Ecto neural progenitor cell (in vitro differentiated cells): ENCODE measurements around the gene TTC13.

Source experiments
- DNase-seq: peaks from one replicate; pipeline ENCODE4 v3.0.0-alpha.2; 2018; ENCODE audit warnings: low spot score

The TTC13 gene

DNA sequence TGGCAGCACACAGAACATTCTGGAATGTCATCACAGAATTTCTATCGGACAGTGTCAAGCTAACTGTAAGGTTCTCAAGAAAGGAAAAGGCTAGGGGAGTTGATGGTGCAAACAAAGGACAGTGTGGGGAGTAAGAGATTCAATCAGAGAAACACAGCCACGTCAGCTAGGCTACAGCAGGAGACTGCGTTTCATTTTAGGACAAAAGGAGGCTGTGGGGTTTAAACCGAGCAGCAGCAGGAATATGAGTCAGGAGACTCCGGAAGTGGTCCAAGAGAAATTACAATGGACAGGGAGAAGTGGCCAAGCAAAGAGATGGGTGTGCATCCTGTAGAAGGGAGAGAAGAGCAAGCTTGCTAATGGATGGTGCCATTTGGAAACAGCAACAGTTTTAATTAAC is 72.9 kb downstream of the TTC13 start:
- no peak for DNase-seq

DNA sequence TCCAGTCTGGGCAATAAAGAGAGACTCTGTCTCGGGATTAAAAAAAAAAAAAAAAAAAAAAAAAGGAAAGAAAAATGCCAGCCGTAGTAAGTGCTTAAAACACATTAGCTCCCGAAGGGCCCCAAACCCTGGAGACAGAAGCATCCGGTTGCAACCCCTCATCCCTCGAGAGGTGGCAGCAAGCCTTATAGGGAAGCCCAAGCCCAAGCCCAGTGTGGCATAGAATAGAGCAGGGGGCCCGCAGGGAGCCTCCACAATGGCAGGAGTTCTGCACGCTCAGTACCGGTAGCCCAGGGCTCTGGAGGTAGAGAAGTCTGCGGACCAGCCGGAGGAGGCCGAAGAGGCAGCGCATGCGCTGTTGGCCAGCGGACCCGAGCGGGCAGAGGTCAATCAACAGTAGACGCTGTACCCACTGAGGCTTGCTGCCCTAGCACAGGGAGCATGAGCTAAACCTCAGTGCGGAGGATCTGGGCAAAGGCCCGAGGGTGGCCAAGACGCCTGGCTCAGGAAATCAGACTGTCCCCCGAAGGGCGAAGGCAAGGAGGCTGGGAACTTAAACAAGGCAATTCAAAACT is 76.2 kb downstream of the TTC13 start:
- no peak for DNase-seq

DNA sequence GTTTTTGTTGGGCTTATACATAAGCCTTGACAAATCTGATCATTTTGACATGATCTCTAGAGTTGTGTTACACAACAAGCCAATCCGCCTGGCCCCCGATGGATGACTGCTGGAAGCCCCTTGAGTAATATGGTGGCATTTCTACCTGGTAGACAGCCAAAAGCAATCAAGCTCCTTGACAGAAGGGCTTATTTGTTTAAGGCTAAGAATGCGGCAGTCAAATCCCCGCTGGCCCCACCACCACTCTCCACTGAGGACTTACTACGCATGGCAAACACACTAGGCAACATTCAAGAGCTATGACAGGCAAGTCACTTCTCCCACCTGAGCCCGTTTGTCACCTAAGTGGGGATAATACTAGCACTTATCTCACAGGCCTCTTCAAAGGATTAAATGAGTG is 77.0 kb downstream of the TTC13 start:
- no peak for DNase-seq

DNA sequence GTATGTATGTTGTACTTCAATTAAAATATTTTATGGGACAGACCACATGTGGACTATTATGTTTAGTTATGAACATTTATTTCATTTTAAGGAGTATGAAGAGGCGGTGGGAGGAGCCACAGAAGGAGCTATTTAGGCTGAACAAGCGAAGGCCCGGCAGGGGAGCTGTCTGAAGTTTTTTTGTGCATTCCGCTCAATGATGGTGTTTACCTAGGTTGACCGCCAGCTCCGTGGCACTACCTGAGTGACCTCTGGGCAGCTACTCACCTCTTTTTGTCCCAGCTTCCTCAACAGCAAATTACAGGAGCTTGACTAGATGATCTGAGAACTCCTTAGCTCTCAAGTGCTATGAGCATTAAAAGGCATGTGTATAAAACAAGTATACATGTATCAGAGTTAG is 77.7 kb downstream of the TTC13 start:
- DNase-seq: no peak

DNA sequence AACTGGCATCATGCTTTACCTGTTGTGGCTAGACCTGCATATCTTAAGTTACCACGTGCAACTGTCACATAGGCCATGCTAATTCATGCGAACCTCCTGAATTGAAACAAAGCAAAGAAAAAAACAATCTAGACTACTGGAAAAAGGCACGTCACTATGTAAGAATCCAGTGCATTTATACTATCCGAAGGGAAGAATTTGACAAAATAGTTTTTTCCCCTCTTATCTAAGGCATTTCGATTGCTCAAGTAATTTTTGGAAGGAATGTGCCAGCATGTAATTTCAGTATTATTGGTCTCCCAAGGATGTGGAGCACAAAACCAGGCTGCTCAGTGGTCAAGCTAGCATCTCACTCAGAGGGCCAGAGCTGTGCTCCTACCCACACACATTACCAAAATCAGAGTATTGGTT is 78.8 kb downstream of the TTC13 start:
- DNase-seq: no peak

DNA sequence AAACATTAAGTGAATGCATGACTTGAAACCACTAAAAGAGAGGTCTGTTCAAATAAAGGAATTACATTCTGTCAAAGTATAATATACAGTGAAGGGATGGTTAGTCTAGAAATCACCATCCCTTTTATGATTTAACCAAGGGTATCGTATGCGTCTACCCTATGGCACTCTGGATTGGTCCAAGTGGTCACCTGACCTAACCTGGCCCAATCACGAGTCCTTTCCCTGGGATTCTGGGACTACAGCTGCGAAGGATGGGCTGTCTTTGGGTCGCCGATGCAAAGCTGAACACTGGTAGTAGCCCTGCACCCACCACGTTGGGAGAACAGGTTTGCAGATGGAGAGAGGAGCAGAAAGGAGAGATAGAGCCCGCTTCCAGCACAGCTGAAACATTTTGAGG is 79.9 kb downstream of the TTC13 start:
- DNase-seq: no peak

DNA sequence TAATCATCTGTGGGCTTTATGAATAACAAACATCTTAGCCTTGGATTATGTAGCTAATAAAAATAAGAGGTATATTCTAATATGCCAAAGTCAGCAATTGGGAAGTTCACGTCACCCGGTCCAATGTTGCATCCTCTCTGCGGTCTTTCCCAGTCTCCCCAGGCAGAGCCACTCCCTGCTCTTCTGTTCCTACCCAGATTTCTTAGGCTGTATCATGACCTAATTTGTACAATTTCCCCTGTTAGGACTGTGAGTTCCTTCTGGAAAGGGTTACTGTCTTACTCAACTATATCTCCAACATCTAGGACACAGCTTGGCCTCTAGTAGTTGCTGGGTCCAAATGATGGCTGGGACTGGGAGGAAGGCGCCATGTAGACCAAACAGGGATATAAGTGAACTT is 80.5 kb downstream of the TTC13 start:
- no peak for DNase-seq

DNA sequence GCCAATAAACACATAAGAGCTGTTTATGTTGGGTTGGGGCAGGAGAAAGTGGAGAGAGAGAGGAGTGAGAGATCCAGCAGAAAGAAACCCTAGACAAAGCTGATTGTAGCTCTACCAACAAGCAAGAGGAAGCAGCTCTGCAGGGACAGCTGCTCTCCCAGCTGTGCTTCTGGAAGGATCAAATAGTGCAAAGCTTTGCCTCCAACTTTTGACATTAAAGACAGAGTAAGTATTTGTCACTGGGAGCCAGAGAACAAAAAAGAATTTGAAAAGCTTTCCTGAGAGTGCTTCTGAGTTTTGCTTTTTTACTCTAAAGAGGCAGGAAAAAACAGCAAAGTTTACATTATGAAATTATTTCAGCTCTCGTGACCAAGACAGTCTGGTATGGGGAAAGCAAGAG is 81.9 kb downstream of the TTC13 start:
- DNase-seq: no peak

DNA sequence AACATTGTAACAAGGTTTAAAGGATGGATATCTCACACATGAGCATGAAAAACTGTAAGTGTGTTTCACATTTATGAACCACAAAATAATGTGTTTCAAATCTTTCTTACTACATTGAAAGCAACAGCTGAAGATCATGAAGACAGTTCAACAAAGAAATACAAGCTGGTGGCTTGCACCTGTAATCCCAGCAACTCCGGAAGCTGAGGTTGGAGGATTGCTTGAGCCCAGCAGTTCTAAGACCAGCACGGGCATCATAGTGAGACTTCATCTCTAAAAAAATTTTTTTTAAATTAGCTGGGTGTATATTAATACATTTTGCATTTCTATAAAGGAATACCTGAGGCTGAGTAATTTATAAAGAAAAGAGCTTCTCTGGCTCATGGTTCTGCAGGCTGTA is 83.2 kb downstream of the TTC13 start:
- DNase-seq: no peak

DNA sequence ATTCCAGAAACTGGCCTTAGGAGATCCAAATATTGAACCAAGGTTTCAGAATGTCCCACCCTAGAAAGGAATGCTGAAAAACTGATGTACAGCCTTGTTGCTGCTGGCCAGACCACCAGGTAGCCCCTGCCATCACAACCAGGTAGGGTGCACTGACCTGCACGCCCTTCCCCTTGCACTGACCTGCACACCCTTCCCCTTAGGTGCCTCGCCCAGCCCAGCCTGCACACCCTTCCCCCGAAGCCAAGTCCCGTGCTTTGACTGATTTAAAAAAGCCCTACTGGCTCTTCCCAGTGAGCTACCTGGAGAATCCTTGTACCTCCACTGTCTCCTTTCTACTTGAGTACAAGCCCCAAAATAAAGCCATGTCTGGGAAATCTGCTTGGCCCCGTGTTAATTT is 84.0 kb downstream of the TTC13 start:
- no peak for DNase-seq

DNA sequence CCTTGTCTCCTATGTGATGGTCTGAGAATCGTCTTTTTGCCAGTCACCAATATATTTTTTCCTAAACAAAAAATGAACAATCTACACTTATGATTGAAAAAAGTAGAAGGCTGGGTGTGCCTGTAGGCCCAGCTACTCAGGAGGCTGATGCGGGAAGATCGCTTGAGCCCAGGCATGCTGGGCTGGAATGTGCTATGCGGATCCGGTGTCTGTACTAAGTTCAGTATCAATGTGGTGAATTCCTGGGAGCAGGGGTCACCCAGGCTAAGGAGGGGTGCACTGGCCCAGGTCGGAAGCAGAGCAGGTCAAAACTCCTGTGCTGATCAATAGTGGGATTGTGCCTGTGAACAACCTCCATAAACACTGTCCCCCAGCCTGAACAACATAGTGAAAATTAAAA is 84.6 kb downstream of the TTC13 start:
- DNase-seq: no peak

DNA sequence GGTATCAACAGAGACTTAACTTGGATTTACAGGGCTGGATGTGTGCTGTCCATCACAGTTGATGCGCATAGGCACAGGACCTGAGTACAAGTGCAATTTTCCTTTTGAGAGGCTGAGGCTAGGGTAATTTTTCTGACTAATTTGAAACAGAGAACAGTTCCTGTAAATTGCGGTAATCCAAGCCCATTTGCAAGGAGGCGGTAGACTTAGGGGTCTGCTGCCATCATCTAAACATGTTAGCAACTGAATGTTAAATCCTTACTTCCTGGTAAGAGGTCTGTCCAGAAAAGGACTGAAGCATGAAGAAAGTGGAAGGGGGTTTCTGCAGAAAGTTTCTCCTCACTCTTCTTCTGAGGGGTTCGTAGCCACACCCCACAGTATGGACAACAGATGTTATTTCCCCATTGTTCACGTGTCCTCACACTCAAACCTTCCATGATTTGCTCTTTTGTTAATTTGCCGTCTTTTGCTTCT is 86.6 kb downstream of the TTC13 start:
- no peak for DNase-seq

DNA sequence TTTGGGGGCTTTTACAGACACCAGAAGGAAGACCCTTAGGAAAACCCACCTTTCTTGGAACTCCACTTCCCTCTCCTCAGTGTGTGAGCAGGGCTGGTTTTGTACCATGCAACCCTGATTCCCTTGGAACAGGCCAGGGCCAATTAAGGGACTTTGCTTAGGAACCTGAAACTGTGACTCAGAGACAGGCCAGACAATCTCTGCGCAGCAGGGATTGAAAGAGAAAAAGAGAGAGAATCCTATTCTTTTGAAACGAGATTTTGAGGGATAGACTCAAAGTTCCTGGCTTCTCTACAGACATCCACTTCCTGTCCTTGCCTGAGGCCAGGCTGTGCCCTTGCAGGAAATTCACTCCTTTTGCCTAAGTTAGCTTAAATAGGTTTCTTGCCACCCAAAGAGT is 87.2 kb downstream of the TTC13 start:
- DNase-seq: no peak

DNA sequence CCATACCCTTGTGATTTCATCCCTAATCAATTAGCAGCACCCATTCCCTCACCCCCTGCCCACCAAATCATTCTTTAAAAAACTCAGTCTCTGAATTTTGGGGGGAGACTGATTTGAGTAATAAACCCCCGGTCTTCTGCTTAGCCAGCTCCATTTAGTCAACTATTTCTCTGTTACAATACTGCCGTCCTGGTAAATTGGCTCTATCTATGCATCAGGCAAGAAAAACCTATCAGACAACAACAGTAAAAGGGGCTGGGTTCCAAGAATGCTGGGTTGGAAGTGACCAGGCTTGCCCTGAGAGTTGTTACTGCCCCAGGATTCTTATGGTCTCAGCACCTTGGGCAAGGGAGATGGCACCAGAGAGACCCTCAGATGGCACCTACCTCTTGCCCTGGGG is 94.0 kb downstream of the TTC13 start:
- no peak for DNase-seq

DNA sequence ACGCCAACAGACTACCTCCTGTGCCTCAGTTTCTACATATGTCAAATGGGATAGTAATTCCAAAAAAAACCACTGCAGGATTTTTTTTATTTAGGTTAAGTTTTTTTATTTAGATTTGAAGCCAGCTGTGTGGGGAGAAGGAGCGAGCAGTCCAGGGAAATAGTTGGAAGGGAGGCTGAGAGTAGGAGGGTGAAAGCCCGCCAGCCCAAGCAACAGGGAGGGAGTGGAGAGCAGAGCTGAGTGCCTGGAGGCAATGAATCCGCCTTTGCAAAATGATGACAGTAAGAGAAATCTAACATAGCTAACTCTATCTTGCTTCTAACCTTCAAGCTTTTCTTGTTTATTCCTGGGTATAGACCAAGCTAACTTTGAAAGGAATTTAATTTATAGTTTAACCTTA is 94.7 kb downstream of the TTC13 start:
- DNase-seq: no peak

DNA sequence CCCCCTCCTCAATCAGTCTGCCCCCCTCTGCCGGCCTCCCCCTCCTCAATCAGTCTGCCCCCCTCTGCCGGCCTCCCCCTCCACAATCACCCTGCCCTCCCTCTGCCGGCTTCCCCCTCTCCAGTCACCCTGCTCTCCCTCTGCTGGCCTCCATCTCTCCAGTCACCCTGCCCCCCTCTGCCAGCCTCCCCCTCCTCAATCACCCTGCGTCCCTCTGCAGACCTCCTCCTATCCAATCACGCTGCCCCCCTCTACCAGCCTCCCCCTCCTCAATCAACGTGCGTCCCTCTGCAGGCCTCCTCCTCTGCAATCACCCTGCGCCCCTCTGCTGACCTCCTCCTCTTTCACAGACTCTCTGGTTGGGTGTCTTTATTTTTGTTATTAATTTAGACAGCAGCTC is 98.9 kb downstream of the TTC13 start:
- no peak for DNase-seq

DNA sequence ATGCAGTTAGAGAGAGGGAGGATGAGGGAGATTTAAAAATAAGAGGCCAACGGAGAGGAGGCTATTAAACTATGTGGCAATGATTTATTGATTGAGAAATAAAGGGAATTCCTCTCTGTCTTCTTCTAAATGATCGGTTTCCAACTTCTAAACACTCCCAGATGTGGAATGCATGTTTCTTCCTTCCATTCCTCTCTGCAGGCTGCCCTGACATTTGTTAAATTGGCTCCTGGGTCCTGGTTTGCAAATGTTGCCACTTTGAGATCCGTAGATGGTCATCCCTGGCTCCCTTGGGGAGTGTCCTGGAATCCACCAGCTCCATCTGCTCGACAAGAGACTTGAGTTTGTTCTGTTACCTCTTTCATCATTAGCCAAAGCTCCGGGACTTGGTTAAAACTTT is 100.1 kb downstream of the TTC13 start:
- no peak for DNase-seq

DNA sequence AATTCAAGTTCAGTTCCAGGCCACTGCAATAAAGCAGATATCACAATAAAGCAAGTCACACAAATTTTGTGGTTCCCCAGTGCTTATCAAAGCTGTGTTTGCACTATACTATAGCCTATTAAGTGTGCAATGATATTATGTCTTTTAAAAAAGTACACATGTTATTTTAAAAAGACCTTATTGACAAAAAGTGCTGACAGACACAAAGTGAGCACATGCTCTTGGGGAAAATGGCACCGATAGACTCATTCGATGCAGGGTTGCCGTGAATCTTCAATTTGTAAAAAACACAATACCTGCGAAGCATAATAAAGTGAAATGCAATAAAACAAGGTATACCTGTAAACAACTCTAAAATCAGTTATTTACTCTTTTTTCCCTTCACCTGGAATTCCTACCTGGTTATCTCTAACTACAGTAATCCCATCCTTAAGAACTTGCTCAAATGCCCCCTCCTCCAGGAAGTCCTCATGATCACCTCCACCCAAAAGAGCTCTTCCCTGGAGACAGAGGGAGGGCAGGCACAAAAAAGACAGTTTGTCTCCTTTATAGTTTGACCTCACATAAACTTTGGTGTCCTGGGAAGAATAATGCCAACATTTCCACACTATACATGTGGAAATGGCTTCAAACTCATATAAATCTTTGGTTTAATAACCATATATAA is 100.6 kb downstream of the TTC13 start:
- DNase-seq: no peak

DNA sequence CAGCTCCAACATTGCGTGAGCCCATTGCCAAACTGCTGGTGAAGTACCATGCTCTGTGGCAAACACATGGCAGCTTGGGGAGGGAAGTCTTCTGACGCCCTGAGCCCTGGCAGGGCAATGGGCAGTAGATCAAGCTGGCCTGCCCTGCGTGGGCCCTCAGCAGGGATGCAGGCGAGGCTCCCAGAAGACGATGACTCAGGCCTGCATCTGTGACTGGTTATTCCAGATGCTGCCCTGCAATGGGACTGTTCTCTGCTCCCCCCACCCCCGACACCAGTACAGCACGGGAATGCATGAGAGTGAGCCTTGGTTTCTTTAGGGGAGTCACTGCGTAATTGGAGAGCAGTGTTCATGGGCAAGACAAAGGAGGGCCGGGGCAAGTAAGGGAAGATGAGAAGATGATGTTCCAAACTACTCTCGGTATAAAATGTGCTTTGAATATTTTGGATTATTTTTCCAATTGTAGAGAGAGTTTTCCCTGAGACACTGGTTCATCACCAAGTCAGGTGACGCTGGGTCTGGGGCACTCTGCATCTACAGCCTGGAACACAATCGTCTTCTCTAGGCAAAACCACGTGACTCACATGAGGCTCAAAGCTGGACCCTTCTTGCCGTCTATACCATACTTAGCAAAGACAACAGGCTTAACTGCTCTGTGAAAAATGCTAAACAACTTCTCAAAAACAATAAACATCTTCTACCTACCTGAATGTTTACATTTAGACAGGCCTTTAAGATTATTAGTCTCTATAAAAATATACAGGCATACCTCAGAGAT is 101.3 kb downstream of the TTC13 start:
- DNase-seq: no peak

DNA sequence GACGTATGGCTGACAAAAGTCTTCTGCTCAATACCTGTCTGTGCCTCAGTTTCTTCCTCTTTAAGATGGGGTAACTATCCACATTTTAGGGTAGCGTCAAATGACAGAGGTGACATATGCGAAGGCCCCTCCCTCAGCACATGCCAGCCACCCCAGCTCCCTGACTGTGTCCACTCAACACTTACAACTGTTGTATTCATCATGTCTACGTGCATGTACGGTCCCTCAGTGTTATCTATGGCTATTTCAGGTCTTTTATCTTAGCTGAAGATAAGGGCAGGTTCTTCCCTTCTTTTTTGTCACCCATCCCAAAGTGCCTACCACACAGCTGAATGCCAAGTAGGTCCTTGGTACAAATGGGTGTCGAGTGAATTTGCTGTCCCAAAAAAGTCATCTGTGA is 102.0 kb downstream of the TTC13 start:
- DNase-seq: no peak

DNA sequence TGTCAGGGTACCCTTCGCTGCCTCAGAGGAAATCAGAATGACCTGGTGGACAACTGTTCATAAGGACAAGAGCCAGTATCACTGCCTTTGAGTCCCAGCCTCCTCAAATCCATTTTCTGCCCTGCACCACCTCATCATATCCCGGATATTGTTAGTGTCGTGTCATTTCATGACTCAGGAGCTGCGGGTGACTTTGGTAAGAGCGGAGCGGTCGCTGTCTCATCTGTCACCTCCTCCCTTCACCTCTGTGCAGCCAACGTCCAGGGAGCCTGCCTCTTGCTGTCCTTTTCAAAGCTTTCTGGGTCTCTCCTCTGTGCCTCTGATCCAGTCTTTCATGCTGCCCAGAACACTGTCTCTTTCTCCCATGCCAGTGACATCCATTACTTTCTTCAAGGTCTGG is 103.3 kb downstream of the TTC13 start:
- no peak for DNase-seq

DNA sequence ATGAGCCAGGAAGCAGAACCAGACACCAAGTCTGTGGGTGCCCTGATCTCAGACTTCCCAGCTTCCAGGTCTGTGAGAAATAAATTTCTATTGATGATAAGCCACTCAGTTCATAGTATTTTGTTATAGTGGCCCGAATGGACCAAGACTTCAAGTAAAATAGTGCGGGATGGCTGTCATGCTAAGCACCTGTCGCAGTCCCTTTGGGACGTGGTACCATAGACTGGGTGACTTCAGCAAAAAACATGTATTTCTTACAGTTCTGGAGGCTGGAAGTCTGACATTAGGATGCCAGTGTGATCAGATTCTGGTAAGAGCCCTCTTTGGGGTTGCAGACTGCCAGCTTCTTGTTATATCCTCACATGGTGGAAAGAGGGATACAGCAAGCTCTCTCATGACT is 107.7 kb downstream of the TTC13 start:
- no peak for DNase-seq

DNA sequence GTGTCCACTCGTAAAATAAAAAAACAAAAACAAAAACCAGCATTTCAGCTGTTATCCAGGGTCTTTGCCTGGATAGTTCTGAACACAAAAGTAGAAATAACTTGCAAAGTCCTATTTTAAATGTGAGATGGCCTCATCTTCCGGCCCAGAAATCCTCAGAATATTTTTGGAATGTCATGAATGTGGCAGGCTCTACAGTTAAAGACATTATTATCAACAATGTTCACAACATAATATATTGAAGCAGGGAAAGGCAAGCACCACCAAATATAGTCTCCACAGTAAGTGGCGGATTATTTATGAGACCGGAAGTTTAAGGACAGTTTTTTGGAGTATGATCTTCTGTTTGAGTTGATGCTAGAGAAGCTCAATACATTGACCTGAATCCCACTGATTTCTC is 109.2 kb downstream of the TTC13 start:
- no peak for DNase-seq
